Fibroblast of upper back skin (primary cell): ENCODE results near the gene IGFL4.

ENCODE experiments used
- DNase-seq: peaks from one replicate; pipeline ENCODE4 v3.0.0-alpha.2; 2013

The IGFL4 gene

GRCh38 chr19:46018729-46019251 lies 22.0 kb downstream of the IGFL4 start:
- DNase-seq: no peak

- DNase-seq: no peak
These were observed 22.7 kb downstream of the IGFL4 start for GRCh38 chr19:46017874-46018675.

GRCh38 chr19:46017095-46017429 lies 23.7 kb downstream of the IGFL4 start:
- DNase-seq: no peak

GRCh38 chr19:46016426-46017094 lies 24.2 kb downstream of the IGFL4 start:
- peak; percentile 68 for DNase-seq

GRCh38 chr19:46015687-46016425 lies 24.9 kb downstream of the IGFL4 start:
- no peak for DNase-seq

- DNase-seq: no peak
These were observed 25.7 kb downstream of the IGFL4 start for GRCh38 chr19:46014941-46015686.

- DNase-seq: no peak
These were observed 26.3 kb downstream of the IGFL4 start for GRCh38 chr19:46014534-46014933.

- peak; percentile 63 for DNase-seq
These were observed 31.0 kb downstream of the IGFL4 start for GRCh38 chr19:46009530-46010510.

- DNase-seq: no peak
These were observed 34.4 kb downstream of the IGFL4 start for GRCh38 chr19:46006411-46006810.

- no peak for DNase-seq
These were observed 38.0 kb downstream of the IGFL4 start for GRCh38 chr19:46002678-46003275.

- no peak for DNase-seq
These were observed 40.1 kb downstream of the IGFL4 start for GRCh38 chr19:46000491-46001246.

- peak; percentile 25 for DNase-seq
These were observed 41.1 kb downstream of the IGFL4 start for GRCh38 chr19:45999653-46000121.

GRCh38 chr19:45998834-45999233 lies 42.0 kb downstream of the IGFL4 start:
- DNase-seq: no peak

GRCh38 chr19:45996933-45997332 lies 43.9 kb downstream of the IGFL4 start:
- DNase-seq: no peak

GRCh38 chr19:45995715-45996385 lies 45.0 kb downstream of the IGFL4 start:
- DNase-seq: no peak

- DNase-seq: peak; percentile 100
These were observed 45.6 kb downstream of the IGFL4 start, which contains the start of gene CCDC61 for GRCh38 chr19:45994998-45995714. TSS of gene CCDC61 (plus strand) at chr19:45995467. CDS start at chr19:46003019, 7,552 bp downstream.

- DNase-seq: peak; percentile 22
These were observed 46.3 kb downstream of the IGFL4 start for GRCh38 chr19:45994456-45994997.

- no peak for DNase-seq
These were observed 50.6 kb downstream of the IGFL4 start for GRCh38 chr19:45990113-45990728.
